Embryonic facial prominence (tissue), 1 donor: ENCODE data around the gene CCDC149.

Source experiments
- DNase-seq: peaks from one replicate; pipeline ENCODE4 v3.0.0-alpha.2; 2016; ENCODE audit errors: extremely low spot score

Gene CCDC149

DNA sequence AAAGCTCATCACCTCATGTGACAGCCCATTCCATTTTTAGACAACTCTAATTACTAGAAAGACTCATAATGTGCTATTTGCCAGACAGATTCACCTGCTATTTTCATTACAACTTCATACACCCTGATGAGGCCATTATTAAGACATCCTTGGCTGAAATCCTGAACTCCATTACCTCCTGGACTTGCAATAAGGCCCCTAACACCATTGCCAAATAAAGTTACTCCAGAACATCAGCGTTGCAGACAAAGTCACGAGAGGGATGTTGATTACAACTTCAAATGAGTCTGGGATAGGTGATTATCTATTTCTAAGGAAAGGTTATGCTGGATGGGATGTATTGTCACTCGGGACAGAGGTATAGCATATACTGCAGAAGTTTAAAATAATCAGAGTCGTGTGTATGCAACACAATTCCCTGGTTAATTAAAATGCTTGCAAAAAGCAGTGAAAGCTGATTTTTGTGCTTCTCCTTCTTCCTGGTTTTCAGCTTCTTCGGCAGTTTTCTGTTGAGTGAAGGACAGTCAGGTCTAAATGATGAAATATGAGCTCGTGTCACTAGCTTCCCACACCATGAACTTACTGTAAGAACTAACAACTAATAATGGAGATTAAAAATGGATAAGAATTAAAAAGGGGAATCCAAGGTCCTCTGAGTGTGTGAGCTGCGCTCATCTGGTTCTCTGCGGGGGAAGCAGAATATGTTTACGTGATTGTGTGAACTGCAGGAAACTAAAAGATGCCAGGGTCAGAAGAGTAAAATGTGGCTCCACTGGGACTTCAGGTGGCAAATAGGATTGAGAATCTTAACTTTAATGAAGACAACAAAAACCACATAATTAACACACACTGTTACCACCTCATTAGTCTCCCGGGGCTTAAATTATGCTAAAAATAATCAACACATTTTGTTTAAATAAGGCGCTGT lies 135.0 kb downstream of the CCDC149 start:
- DNase-seq, result no peak

DNA sequence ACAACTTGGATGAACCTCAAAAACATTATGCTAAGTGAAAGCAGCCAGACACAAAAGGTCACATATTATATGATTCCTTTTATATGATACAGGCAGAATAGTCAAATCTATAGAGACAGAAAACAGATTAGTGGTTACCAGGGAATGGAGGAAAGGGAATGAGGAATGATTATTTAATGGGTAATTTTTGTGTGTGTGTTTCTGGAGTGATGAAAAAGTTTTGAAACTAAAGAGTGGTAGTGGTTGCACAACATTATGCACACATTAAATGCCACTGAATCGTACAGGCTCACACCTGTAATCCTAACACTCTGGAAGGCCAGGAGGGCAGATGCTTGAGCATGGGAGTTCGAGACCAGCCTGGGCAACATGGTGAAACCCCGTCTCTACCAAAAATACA lies 137.1 kb downstream of the CCDC149 start:
- DNase-seq, result no peak

DNA sequence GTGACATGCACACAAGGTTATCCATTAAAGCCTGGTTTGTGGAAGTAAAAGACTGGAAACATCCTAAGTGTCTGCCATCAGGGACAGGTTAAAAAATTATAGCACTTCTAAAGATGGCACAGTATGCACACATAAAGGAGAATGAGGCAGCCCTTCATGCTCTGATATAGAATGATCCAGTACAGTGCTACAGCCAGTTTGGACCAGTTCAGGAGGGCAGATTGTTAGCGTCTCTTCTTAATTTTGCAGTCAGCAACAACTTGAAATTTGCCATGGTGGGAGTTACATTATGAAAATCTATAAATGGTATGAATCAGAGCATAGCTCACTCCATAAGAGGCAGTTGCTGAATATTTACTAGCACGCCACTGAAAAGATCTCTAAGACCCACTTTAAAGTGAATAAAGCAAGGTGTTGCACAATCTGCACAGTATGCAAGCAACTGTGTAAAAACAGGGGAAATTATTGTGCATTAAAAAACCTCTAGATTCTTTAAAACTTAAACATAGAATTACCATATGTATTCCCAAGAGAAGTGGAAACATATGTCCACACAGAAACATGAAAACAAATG lies 137.7 kb downstream of the CCDC149 start:
- DNase-seq, result no peak

DNA sequence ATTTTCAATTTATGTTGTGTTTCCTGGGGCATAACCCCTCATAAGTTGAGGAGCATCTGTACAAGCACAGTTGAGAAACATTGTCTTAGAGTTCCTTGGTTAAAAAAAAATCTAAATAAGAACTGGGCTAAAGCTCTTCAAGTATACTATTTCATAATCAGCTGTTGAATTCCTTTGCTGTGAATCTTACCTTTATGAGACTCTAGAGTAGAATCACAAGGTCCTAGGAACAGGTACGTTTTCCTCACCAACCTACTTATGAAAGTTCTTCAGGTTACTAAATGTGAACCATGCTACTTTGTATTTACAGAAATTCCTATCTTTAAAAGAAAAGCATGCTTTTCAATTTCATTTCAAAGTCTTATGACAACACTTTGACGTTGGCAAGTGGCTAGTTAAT lies 138.4 kb downstream of the CCDC149 start:
- DNase-seq, result no peak

DNA sequence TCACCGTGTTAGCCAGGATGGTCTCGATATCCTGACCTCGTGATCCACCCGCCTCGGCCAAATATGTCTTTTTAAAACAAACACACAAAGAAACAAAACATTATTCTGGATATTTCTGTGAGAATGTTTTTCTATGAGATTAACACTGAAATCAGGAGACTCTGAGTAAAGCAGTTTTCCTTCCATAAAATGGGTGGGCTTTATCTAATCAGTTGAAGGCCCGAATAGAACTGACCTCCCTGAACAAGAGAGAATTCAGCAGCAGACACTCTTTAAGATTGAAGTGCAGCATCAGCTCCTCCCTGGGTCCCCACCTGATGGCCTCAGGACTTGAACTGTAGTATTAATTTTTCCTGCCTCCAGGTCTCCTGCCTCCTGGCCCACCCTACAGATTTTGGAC lies 139.9 kb downstream of the CCDC149 start:
- DNase-seq, result no peak

DNA sequence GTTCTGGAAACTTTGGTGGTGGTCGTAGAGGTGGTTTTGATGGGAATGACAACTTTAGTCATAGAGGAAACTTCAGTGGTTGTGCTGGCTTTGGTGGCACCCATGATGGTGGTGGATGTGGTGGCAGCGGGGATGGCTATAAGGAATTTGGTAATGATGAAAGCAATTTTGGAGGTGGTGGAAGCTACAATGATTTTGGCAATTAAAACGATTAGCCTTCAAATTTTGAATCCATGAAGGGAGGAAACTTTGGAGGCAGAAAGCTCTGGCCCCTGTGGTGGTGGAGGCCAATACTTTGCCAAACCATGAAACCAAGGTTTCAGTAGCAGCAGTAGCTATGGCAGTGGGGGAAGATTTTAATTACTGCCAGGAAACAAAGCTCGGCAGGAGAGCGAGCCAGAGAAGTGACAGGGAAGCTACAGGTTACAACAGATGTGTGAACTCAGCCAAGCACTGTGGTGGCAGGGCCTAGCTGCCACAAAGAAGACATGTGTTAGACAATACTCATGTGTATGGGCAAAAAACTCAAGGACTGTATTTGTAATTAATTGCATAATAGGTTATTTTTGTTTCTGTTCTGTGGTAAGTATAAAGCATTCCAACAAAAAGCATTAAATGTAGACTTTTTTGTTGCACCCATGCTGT lies 140.7 kb downstream of the CCDC149 start:
- DNase-seq, result no peak

DNA sequence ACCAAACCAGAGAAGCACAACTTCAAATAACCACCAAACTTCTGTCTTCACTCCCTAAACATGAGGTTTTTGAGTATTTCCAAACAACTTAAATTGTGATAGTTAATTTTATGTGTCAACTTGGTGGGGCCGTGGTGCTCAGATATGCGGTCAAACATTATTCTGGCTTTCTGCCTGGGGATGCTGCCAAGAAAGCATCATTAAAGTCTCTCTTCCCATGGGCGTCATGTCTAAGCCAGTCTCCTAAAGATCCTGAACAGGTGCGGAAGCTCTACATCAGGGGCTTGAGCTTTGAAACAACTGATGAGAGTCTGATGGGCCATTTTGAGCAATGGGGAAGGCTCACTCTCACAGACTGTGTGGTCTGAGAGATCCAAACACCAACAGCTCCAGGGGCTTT lies 141.6 kb downstream of the CCDC149 start:
- no peak for DNase-seq

DNA sequence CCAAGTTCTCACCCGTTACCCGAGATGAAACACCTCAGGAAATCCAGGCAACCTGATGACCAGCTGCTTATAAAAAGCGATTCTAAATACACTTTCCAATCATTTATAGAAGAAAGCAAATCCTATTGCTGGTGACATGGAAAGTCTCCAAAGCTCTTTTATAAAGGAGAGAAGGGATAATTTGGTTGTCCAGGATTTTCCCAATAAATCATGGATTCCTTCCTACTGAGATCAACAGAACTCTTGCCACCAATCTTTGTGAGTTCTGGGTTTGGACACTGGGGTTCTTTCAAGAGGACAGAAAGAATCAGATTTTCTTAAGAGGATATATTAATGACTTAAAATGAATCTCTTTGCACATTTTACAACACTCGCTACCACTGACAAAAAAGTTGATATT lies 142.2 kb downstream of the CCDC149 start:
- no peak for DNase-seq

DNA sequence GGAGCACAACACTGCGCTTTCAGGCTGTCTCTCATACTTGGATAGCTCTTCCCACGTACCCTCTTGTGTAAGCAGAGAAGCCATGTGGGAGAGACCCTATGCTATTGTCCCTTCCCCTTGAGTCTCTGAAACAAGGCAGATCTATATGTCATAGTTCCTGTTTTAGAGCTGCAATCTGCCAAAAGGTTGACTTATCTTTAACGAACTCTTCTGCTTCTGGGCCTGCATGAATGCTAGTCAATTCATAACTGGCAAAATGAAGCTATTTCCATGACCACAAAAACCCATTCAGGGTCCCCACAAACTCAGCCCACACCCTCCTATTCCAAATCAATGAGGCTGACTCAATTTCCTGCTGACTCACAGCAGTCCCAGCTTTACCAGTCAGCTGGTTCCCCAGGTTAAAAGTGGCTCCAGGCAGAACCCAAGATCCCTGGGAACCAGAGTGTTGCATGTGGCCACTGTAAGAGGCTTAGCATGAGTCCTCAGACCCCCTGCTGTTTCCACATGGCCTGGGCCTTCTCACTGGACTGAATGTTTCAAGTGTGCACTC lies 142.7 kb downstream of the CCDC149 start:
- DNase-seq, result no peak

DNA sequence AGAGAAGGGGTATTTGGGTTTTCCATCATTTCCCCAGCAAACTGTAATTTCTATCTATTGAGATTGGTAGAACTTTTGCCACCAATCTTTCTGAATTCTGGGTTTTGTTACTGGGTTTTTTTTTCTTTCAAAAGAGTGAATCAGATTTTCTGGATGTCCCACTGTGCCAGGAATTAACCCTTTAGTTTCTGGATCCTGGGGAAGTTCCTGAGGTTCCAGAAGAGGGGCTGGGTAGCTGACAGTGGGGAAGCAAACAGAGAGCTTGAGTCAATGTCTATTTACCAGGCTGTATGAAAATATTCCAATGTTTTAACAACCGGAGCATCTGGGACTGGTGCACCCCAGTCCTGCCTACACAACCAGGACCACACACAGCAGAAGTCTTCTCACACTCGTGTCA lies 143.3 kb downstream of the CCDC149 start:
- no peak for DNase-seq

DNA sequence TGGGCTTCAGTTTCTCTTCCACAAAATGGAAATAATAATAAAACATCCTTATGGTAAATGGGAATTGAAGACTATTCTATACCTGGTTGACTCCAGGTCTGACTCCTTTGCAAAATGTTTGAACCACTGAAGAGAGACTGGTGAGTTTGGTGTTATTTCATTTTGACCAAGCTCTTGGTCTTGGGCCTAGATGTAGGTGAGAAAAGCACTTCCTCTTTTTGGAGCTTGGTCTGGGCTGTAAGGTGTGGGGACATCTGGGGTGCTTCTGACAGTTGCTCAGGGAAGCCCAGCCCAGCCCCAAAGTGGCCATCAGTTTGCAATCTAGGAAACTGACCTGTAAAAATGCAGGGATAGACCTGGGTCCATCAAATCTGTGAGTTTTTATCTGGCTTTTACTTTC lies 144.2 kb downstream of the CCDC149 start:
- no peak for DNase-seq

DNA sequence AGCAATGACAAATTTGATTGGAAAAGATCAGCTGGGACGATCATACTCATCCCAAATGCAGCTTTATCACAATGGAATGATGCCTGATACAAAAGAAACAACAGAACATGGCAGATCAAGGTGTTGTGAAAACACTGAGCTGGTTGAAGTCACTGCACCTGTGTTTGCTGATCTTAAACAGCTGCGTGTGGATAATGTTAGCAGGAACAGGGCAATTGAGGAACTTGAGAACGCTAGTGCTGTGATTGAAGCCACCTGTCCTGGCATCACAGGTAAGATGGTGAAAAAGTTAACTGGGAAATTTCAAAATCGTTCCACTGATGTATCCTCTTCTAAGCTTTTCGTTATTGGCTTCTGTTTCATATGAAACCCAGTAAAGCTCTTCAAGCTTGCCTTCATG lies 144.8 kb downstream of the CCDC149 start:
- DNase-seq, result no peak

DNA sequence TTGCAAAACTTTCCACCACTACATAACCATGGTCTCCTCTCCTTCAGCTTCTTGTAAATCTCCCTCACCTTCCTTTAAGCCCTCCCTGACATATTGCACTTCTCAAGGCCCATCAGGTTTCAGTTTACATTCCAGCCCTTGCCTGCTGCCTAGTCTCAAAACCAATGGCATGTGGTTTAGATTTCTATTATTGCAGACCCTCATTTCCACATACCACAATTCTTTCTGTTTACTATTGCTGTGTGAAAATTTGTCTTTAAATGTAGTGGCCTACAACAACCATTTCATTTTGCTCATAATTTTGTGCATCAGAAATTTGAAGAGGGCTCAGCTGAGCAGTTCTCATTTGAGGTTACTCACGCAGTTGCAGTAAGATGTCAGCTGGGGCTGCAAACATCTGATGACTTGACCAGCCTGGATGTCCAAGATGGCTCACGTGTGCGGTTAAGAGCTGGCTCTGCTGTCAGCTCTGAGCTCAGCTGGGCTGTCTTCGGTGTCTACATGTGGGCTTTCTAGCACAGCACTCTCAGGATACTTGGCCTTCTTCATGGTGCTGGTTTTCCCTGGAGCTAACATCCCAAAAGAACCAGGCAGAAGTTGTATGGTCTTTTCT lies 147.4 kb downstream of the CCDC149 start:
- DNase-seq, result no peak

DNA sequence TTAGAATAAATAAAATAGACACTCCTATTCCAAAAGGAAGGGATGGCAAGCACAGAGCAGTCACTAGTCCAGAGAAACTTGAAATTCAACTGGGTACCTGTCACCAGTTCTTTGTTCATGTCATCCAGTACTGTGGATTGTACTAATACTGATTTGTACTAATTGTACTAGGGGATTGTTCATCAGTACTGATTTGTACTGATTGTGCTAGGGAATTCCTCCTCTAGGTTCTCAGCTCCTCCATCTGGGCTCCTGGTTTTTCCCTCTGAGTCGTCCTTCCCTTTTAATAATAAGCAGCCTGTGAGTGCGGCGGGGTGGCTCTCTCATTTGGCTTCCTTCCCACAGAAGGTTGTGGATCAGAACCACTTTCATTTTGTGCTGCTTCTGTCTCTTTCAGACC lies 148.5 kb downstream of the CCDC149 start:
- DNase-seq, result no peak

DNA sequence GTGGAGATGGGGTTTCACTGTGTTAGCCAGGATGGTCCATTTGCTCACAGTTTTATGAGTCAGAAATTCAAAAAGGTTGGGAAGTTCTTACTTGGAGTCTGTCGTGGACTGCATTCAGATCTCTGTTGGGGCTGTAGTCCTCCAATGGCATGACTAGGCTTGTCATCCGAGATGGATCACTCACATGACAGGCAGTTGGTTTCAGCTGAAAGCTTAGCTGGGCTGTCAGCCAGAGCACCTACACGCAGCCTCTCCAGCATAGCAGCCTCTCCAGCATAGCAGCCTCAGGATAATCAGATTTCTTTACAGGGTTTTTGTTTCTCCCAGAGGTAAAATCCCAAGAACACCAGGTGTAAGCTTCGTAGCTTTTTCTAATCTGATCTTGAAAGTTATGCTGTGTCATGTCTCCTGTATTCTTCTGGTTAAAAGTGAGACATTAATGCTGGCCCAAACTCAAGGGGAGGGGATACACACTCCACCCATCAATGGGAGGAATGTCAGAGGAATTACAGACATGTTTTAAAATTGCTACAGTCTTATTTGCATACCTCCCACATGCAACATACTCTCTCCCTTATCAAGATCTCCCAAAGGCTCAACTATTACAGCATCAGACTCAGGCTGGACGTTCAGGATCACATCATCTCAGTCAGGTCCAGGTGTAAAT lies 149.1 kb downstream of the CCDC149 start:
- DNase-seq, result no peak
